SJCRH30 (cell line): ENCODE data around the gene MIGA2. TPM values are rescaled to one million over a fixed set of nuclear protein-coding genes. Genes with fewer than 3 reads are reported as not detected.
A peak's percentile ranks its signal among the peaks of the same experiment; 100 is the strongest.
"Not testable (repeated sequence)": the region's sequence is repeated elsewhere in the genome, so short reads cannot be mapped to it uniquely, and the experiment has no call there.

Experiments used
- DNase-seq, 2 experiments: peaks; one replicate each; pipeline ENCODE4 v3.0.0-alpha.2; 2015 to 2020
- H3K27ac ChIP-seq: fragments of 250-450 bp; sonication (Bioruptor Pico); 2 replicates; pipeline ENCODE4 v1.5.1; 2020; ENCODE audit warnings: mild to moderate bottlenecking, moderate library complexity
- H3K27me3 ChIP-seq: fragments of 250-450 bp; sonication (Bioruptor Pico); 2 replicates; pipeline ENCODE4 v1.5.1; 2020; ENCODE audit warnings: mild to moderate bottlenecking, moderate library complexity
- H3K36me3 ChIP-seq: fragments of 250-450 bp; sonication (Bioruptor Pico); 2 replicates; pipeline ENCODE4 v1.5.1; 2020; ENCODE audit warnings: mild to moderate bottlenecking, moderate library complexity
- H3K4me1 ChIP-seq: fragments of 250-450 bp; sonication (Bioruptor Pico); 2 replicates; pipeline ENCODE4 v1.5.1; 2020; ENCODE audit warnings: mild to moderate bottlenecking, moderate library complexity
- H3K4me3 ChIP-seq: fragments of 250-450 bp; sonication (Bioruptor Pico); 2 replicates; pipeline ENCODE4 v1.5.1; 2020; ENCODE audit warnings: mild to moderate bottlenecking, moderate library complexity
- H3K9me3 ChIP-seq: fragments of 250-450 bp; sonication (Bioruptor Pico); replicated peaks from 2 replicates; pipeline ENCODE4 v1.5.1; 2020; ENCODE audit warnings: mild to moderate bottlenecking, moderate library complexity
- total RNA-seq: library from RNA; depleted of rRNA; stranded (reverse); fragments of >200 nt; shearing (Covaris generic); gene quantifications from 2 replicates; pipeline ENCODE4 v1.2.3, GENCODE V29; 2014

The MIGA2 gene
- total RNA-seq, 1 experiment from 2014 or later = 32.5 TPM

DNA sequence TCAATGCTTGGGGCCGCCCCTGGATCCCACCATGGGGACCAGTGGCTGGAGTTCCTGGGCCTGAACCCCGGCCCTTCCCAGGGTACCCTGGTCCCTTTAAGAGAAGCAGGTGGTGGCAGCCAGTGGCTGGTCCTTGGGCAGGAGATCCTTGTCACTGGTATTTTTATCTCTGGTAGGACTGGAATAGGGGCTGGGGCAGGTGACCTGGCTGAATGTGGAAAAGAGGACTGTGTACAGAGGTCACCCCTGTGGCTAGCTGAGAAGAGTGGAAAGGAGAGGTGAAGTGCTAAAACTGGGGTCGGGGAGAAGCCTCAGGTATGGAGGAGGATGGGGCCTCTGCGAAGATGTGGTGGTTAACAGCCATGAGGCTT is 67.2 kb downstream of the MIGA2 start:
- Histone ChIP-seq H3K4me3 (no peak overlapping the region), H3K36me3 (no peaks in the 10 kb centered on the region), H3K27ac (no peak overlapping the region), H3K9me3 (no peaks in the 10 kb centered on the region), H3K4me1 (peaks cover 4% of the 10 kb centered on the region), H3K27me3 (no peaks in the 10 kb centered on the region)
- DNase-seq = no peak

- Histone ChIP-seq H3K4me1 (peaks cover 4% of the 10 kb centered on the region), H3K36me3 (no peaks in the 10 kb centered on the region), H3K27ac (no peak overlapping the region), H3K27me3 (no peaks in the 10 kb centered on the region), H3K4me3 (no peak overlapping the region), H3K9me3 (no peaks in the 10 kb centered on the region)
- DNase-seq = no peak
These were observed 67.6 kb downstream of the MIGA2 start for GRCh38 chr9:129104051-129104450.

DNA sequence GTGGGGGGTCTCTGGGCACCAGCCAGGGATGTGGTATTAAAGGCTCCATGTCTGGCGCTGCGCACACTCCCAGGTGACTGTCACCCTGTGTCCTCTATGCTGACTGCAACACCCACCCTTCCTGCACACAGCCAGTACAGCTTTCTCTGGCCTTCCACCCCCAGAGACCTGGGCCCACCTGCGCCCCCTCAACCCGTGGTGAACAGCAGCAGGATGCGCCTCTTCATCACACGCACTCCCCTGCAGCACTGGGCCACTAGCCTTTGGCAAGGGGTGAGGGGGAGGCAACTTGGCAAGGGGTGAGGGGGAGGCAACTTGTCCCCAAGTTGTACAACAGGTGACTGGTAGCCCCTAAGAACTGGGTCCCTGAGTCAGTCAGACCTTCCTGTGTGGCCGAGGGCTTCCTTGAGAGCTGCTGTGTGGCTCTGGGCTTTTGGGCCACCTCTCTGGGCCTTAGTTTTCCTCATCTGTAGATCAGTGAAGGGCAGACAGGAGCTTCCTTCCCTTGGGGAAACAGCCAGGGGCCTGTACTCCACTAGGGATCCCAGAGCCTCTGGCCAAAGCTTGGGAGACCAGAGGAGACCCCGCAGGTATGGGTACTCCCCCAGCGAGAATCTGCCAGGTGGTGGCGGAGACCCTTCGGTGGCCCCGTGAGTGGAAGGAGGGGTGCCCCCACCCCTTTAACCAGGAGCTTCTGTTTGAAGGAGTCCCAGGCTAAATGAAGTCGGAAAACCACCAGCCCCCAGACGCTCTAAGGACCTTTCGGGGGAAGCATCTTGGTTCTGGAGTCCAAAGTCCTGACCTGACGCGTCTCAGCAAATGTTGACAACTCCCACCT is 69.7 kb downstream of the MIGA2 start:
- Histone ChIP-seq H3K4me1 (peaks cover 9% of the 10 kb centered on the region), H3K27me3 (no peaks in the 10 kb centered on the region)

DNA sequence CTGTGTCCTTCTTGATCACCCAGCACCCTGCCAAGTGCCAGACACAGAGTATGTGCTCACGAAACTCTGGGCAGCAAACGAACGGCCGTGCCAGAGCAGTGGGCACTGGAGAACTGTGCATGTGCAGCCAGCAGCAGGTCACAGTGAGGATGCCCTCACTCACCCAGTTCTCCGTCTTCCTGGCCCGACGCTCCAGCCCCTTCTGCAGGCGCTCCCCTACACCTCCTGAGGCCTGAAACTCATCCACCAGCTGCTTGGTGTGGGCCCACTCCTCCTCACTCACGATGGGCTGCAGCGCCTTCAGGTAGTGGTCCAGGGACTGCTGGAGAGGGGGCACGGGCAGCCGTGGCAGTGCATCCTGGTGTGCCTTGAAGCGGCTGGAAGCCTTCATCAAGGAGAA is 71.2 kb downstream of the MIGA2 start:
- H3K4me3 ChIP-seq = no peak overlapping the region
- H3K36me3 ChIP-seq = no peaks in the 10 kb centered on the region
- no peaks in the 10 kb centered on the region for H3K9me3 ChIP-seq
- no peaks in the 10 kb centered on the region for H3K27me3 ChIP-seq
- H3K4me1 ChIP-seq = peaks cover 8% of the 10 kb centered on the region
- no peak overlapping the region for H3K27ac ChIP-seq
- no peak for DNase-seq

More for the DNA sequence above, 69.7 kb downstream of the MIGA2 start:
- H3K4me3 ChIP-seq = no peak overlapping the region
- no peak for DNase-seq
- no peak overlapping the region for H3K27ac ChIP-seq
- no peaks in the 10 kb centered on the region for H3K9me3 ChIP-seq
- H3K36me3 ChIP-seq = no peaks in the 10 kb centered on the region

- Histone ChIP-seq H3K9me3 (no peaks in the 10 kb centered on the region), H3K4me1 (peaks cover 5% of the 10 kb centered on the region; the same call in 1 of the 2 replicates), H3K4me3 (no peak overlapping the region), H3K27ac (no peak overlapping the region), H3K36me3 (no peaks in the 10 kb centered on the region), H3K27me3 (no peaks in the 10 kb centered on the region)
- DNase-seq = no peak
These were observed 71.8 kb downstream of the MIGA2 start for GRCh38 chr9:129108083-129108804.

- Histone ChIP-seq H3K27ac (no peak overlapping the region), H3K9me3 (no peaks in the 10 kb centered on the region), H3K27me3 (no peaks in the 10 kb centered on the region), H3K36me3 (no peaks in the 10 kb centered on the region), H3K4me3 (no peak overlapping the region), H3K4me1 (peaks cover 5% of the 10 kb centered on the region; the same call in 1 of the 2 replicates)
- no peak for DNase-seq
These were observed 72.5 kb downstream of the MIGA2 start for GRCh38 chr9:129108805-129109536.

DNA sequence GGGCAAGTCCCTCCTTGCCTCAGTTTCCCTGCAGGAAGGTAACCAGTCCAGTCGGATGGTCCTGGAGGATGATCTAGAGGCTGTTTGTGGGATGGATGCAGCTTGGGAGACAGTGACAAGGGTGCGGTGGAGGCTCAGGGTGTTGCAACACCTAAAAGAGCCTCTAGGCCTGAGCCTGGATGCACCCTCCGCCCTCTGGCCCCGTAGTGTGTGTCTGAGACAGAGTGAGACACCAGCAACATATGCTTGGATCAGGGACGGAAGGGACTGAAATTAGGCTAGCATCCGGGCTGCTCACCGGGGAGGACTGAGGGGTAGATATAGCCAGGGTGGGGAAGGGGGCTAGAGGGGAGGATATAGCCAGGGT is 73.1 kb downstream of the MIGA2 start:
- Histone ChIP-seq H3K4me1 (peaks cover 5% of the 10 kb centered on the region; the same call in 1 of the 2 replicates), H3K9me3 (no peaks in the 10 kb centered on the region), H3K27me3 (no peaks in the 10 kb centered on the region), H3K36me3 (no peaks in the 10 kb centered on the region), H3K27ac (no peak overlapping the region), H3K4me3 (no peak overlapping the region)
- DNase-seq = peak; percentile 45 to 53

DNA sequence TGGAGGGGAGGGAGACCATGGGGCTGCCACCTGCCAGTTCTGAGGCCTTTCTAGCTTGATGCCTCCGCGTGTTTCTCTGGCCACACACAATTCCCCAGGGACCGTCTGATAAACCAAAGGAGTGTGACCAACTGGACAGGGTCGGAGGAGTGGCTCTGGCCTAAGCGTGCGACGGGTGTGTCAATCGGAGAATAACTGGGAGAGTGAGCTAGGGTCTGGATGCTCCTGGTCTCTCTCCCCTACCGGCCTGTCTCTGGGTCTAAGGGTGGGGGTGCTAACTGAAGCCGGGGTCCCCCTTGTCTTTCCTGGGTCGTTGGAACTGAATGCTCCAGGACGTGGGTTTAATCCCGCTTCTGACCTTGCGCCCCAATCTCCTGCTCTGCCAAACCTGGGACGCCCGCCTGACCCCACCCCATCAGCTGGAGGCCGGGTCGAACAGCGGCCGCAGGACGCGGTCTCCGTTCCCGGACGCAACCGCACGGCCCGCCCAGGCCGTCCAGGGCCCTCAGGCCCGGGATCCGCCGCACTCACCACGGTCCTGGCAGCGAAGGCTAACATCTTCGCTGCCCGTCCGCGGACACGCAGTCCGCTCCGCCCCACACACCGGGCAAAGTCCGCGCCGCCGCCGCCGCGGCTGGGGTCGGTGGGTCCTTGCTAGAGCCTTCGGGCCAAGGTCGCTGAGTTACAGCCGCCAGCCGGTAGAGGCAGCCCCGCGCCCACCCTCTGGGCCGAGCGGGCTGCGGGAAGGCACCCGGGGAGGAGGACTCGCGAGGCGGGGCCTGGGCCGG is 73.7 kb downstream of the MIGA2 start:
- Histone ChIP-seq H3K27me3 (no peaks in the 10 kb centered on the region), H3K36me3 (no peaks in the 10 kb centered on the region), H3K9me3 (no peaks in the 10 kb centered on the region), H3K27ac (peak overlapping the region; percentile 90), H3K4me1 (peaks cover 5% of the 10 kb centered on the region; the same call in 1 of the 2 replicates), H3K4me3 (peak overlapping the region; percentile 82)
- DNase-seq = peak; percentile 57 to 64

GRCh38 chr9:129110740-129111527 is 74.5 kb downstream of the MIGA2 start, which contains the start of the genes CRAT and PTPA:
TSS of gene CRAT (minus strand) at chr9:129110793. CDS start at chr9:129110509, 284 bp downstream.
TSS of gene PTPA (plus strand) at chr9:129111415. CDS start at chr9:129111601, 186 bp downstream.
- peak within 1 kb of the TSS; percentile 82 for H3K4me3 ChIP-seq
- no peaks in the 10 kb centered on the region for H3K27me3 ChIP-seq
- no peaks in the 10 kb centered on the region for H3K9me3 ChIP-seq
- DNase-seq = peak; percentile 98 to 99
- H3K4me1 ChIP-seq = peaks cover 5% of the 10 kb centered on the region; the same call in 1 of the 2 replicates
- H3K27ac ChIP-seq = peak within 1 kb of the TSS; percentile 90
- H3K36me3 ChIP-seq = no peaks in the 10 kb centered on the region

DNA sequence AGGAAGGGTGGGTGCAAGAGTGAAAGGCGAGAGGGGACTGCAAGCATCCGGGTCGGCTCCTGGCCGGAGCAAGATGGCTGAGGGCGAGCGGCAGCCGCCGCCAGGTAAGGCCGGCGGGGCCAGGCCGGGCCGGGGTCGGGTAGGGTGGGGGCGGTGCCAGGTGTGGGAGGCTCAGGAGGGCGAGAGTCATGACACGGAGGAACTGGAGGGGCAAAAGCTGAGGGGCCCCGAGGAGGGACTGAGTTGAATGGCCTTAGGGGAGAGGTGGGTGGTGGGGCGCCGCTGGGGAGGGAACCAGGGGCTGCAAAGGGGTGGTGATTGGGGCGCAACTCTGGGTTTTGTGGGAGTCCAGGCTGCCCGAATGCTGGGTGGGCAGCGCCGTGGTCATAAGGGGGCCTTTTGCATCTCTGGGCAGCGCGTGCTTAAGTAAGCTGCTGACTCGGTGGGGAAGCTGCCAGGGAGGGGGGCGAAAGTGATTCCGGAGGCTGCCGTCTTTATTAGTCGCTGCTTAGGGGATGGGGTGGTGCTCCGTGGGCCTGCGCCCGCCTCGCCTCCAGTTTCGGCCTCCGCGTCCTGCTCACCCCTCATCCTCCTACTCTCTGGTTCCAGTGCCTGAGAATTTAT is 75.2 kb downstream of the MIGA2 start:
- no peaks in the 10 kb centered on the region for H3K27me3 ChIP-seq
- H3K27ac ChIP-seq = peak overlapping the region; percentile 90
- DNase-seq = peak; percentile 51 to 63
- peaks cover 5% of the 10 kb centered on the region; the same call in 1 of the 2 replicates for H3K4me1 ChIP-seq
- peak overlapping the region; percentile 82 for H3K4me3 ChIP-seq
- H3K36me3 ChIP-seq = no peaks in the 10 kb centered on the region
- H3K9me3 ChIP-seq = no peaks in the 10 kb centered on the region

GRCh38 chr9:129112526-129112925 is 76.1 kb downstream of the MIGA2 start:
- H3K27ac ChIP-seq = not testable (repeated sequence)

GRCh38 chr9:129113645-129114304 is 77.3 kb downstream of the MIGA2 start:
- no peak for DNase-seq
- Histone ChIP-seq H3K9me3 (no peaks in the 10 kb centered on the region), H3K36me3 (no peaks in the 10 kb centered on the region), H3K27ac (no peak overlapping the region), H3K4me3 (no peak overlapping the region), H3K4me1 (peaks cover 5% of the 10 kb centered on the region; the same call in 1 of the 2 replicates), H3K27me3 (no peaks in the 10 kb centered on the region)

More at GRCh38 chr9:129112526-129112925, 76.1 kb downstream of the MIGA2 start:
- H3K4me3 ChIP-seq = peak overlapping the region; percentile 82
- H3K36me3 ChIP-seq, H3K4me1 ChIP-seq, H3K9me3 ChIP-seq, DNase-seq, H3K27me3 ChIP-seq: not testable (repeated sequence)
